GM19468 (cell line): ENCODE results near the gene PPP1R13B.

Source experiments
- ATAC-seq: cut with Tn5 transposase; IDR thresholded peaks from one replicate; pipeline ENCODE4 v1.9.1; 2021; ENCODE audit warnings: mild to moderate bottlenecking, moderate library complexity, moderate number of reproducible peaks; ENCODE audit not compliant: unreplicated experiment; ENCODE audit errors: extremely low read depth

The PPP1R13B gene

GRCh38 chr14:103704708-103705107 is 142.7 kb downstream of the PPP1R13B start:
- ATAC-seq, result no peak

GRCh38 chr14:103703433-103704385 is 143.7 kb downstream of the PPP1R13B start:
- no peak for ATAC-seq

GRCh38 chr14:103702497-103703432 is 144.6 kb downstream of the PPP1R13B start:
- ATAC-seq, result no peak

- ATAC-seq, result no peak
Measured at GRCh38 chr14:103702095-103702494, 145.3 kb downstream of the PPP1R13B start.

GRCh38 chr14:103700753-103701490 is 146.5 kb downstream of the PPP1R13B start:
- ATAC-seq, result no peak

- ATAC-seq, result no peak
Measured at GRCh38 chr14:103699901-103700752, 147.2 kb downstream of the PPP1R13B start.

GRCh38 chr14:103699261-103699661 is 148.1 kb downstream of the PPP1R13B start:
- ATAC-seq, result no peak

GRCh38 chr14:103698380-103699260 is 148.8 kb downstream of the PPP1R13B start:
- ATAC-seq, result no peak

GRCh38 chr14:103697603-103698379 is 149.6 kb downstream of the PPP1R13B start:
- no peak for ATAC-seq

- ATAC-seq, result no peak
Measured at GRCh38 chr14:103697206-103697602, 150.2 kb downstream of the PPP1R13B start.

GRCh38 chr14:103696466-103697071 is 150.8 kb downstream of the PPP1R13B start:
- ATAC-seq, result no peak

GRCh38 chr14:103696070-103696402 is 151.3 kb downstream of the PPP1R13B start:
- ATAC-seq, result no peak

GRCh38 chr14:103695296-103696069 is 151.9 kb downstream of the PPP1R13B start:
- no peak for ATAC-seq

GRCh38 chr14:103694572-103695026 is 152.8 kb downstream of the PPP1R13B start:
- no peak for ATAC-seq

- no peak for ATAC-seq
Measured at GRCh38 chr14:103693515-103693914, 153.9 kb downstream of the PPP1R13B start.

GRCh38 chr14:103692871-103693270 is 154.5 kb downstream of the PPP1R13B start:
- ATAC-seq, result no peak
